Testis (tissue), 2 donors: Measurements from ENCODE around the gene OPRL1.

Experiments
- CTCF ChIP-seq, 3 experiments: fragments of 450-650 bp in 2 of 3; fragments of 200-600 bp in 1 of 3; sonication (generic) in 1 of 3; IDR thresholded peaks; one replicate each; pipeline ENCODE4 v1.5.1; 2016 to 2019; ENCODE audit warnings: antibody characterized with exemption in 3 of 3, mild to moderate bottlenecking in 2 of 3, moderate library complexity in 1 of 3
- POLR2A ChIP-seq: fragments of 450-650 bp; IDR thresholded peaks from one replicate; pipeline ENCODE4 v1.6.1; 2017; ENCODE audit warnings: antibody characterized with exemption, mild to moderate bottlenecking, moderate library complexity

GRCh38 chr20:64052326-64052722, 27.6 kb upstream of the OPRL1 start:
- TF ChIP-seq CTCF (IDR thresholded peaks at IDR 0.05), result no peak
- TF ChIP-seq POLR2A, result no peak
